Activated gamma-delta T cell treated with Interleukin-2 at 50 U/mL for 16 hours (primary cell): ENCODE results near the gene MORN4.
"Not testable (repeated sequence)": the region's sequence is repeated elsewhere in the genome, so short reads cannot be mapped to it uniquely, and the experiment has no call there.

Experiments used
- DNase-seq: peaks from one replicate; pipeline ENCODE4 v3.0.0-alpha.2; 2020

The MORN4 gene

DNA sequence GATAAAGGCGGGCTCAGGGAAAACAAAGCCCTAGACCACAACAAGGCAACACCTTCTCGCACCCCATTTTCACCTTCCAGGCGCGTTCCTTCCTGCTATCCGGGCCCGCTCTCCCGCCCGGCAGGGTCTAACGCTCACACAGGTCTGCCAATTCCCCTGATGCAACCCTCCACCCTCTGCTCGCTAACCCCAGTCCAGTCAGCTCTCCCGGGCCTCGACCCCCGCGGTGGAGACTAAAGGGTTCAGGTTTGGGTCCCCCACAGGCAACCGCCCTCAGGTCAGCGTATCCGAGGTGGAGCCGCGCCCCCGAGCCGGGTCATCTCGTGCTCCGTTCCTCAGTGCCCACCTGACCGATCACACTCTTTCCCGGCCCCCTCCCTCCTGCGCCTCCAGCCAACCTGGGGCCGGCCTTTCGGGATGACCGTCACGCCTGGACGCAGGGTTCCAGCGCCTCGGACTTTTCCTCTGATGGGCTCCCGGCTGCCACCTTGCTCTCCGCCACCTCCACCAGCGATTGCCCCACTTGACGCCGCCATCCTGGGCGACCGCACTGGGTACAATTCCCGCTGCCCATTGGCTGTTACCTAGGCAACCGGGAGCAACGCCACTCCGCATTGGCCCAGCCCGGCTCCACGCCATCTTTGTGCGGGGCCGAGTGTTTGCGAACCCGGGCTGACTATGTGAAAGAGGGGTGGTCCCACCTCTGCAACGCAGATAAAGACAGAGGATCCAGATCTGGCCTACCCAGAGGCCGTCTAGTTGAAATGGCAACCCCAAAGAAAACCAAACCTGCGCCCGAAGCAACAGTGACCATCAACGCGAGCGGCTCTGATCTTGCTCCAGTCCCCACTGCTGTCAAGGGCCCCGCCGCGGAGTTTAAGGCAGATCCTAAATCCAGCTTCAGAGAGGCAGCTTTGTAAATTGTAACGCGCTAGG is at the start of gene MORN4:
MORN4 (minus strand) TSS at position 552 of the 936 bp plus-strand sequence. CDS start 13,847 bp downstream, outside the sequence.
- DNase-seq, result peak; percentile 91

GRCh38 chr10:97682042-97682441 is 48.7 kb upstream of the MORN4 start:
- DNase-seq, result no peak

DNA sequence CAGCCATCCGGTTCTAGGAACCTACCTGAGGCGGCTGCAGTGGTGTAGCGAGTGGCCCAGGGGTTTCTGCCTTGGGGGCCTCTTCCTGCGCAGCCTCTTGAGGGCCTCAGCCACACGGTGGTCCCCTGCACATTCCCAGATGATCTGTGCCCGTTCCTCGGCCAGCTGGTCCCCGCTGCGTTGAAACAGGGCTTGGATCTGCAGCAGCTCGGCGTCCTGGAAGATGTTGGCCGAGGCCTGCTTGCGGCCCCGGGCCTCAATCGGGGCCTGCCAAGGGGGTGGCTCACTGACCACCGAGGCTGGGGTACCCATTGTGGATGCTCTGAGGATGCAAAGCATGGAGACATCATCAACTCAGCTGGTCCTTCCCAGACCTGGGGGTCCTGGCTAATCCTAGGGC is 46.3 kb upstream of the MORN4 start:
- DNase-seq, result no peak

DNA sequence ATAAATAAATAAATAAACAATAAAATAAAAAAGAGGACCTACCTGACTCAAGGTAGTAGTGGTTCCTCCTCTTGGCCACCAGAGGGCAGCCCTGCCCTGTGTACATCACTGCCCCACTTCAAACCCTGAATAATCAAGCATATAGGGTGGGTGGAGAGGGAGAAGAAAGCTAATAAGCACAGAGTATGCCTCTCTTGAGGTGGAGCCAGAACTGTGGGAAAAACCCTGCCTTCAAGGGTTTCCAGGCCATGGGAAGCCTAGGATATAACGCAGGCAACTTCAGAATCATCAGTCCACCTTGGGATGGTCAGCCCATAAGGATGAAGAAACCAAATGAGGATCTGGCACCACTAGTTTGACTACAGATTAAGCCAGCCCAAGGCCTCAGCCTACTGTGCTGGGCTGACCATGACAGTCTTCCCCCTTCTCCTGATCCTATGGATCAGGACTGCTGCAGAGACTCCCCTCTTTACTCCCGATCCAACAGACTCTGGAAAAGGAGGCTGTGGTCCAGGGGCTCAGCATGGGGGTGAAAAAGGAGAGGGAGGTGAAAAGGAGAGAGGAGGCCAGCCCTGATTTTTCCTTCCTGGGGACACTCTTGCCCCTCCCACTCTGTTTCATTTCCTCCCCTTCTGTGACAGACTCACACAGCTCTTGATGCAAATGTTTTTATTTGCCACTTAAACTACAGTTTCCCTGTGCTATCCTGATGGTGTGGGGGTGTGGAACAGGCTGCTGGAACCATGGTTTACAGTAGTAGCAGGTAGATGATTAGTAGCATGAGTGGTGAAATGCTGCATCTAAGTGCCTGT is 43.7 kb upstream of the MORN4 start:
- peak; percentile 46 for DNase-seq

DNA sequence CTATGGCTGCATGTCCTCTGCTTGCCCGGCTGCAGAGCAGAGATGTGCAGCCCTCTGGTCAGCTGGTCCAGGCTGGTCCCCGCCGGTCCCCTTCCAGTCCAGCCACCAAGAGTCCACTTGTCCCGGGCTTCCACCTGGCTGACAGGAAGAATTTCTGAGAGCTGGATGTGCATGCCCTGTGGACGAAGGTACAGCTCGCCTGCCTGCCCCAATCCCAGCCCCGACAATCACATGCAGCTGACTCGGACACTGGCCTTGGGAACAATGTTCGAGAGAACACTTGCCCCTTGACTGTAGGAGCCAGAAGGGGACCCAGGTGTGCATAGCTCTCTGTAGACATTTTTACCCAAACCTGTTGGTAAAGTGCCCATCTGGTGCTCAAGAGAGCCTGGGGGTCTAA is 41.9 kb upstream of the MORN4 start:
- no peak for DNase-seq

GRCh38 chr10:97673736-97674525 is 40.6 kb upstream of the MORN4 start:
- DNase-seq, result no peak

- no peak for DNase-seq
Measured at GRCh38 chr10:97669571-97669970, 36.3 kb upstream of the MORN4 start.

GRCh38 chr10:97667463-97667862 is 34.2 kb upstream of the MORN4 start:
- no peak for DNase-seq

DNA sequence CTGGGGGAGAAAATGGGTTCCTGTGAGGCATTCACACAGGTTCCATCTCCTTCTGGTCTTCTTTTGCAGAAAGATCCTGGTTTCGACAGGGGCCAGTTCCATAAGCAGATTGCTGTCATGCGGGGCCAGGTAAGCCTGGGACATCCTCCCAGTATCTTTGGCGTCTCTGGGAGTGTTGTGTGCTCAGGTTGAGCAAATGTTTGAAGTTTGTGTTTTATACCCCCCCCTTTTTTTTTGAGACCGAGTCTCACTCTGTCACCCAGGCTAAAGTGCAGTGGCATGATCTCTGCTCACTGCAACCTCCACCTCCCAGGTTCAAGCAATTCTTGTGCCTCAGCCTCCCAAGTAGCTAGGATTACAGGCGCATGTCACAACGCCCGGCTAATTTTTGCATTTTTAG is 33.7 kb upstream of the MORN4 start:
- DNase-seq, result no peak

- DNase-seq, result no peak
Measured at GRCh38 chr10:97664282-97664850, 31.1 kb upstream of the MORN4 start.

DNA sequence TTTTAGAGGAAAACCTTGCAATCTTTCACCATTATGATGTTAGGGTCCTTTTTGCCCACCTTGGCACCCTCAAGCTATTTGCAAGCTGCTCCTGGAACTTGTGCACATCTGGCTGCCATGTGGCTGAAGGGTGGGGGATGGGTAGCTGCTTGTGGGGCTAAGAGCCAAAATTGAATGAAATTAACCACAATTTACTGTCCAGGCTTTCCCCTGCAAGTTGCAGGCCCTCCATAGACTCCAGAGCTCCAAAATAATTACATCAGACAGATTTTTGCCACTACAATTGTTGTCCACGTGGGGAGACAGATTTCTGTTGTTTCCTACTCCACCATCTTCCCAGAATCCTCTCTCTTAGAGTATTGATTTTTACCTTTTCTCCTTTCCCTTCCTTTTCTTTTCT is 26.3 kb upstream of the MORN4 start:
- DNase-seq, result no peak

GRCh38 chr10:97656777-97657176 is 23.5 kb upstream of the MORN4 start:
- DNase-seq, result no peak

DNA sequence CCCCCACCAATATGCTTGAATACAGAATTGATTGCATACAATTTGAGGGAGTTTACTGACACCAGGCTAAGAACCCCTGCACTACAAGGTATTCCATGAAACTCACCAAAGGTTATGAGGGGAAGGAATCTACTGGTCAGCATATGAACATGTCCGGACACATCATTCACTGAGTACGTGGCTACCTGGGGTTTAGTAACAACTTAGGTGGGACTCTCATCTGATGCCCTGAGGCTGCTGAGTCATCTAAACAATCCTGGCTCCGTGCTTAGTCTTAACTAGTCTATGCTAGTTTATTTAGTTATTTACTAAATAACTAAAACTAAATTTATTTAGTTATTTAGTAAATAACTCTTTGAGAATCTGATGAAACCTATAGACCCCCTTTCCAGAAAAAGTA is 18.5 kb upstream of the MORN4 start:
- DNase-seq, result no peak

- no peak for DNase-seq
Measured at GRCh38 chr10:97650726-97651125, 17.4 kb upstream of the MORN4 start.

GRCh38 chr10:97649405-97649750 is 16.1 kb upstream of the MORN4 start:
- not testable (repeated sequence) for DNase-seq

GRCh38 chr10:97648562-97649404 is 15.5 kb upstream of the MORN4 start:
- DNase-seq, result peak; percentile 36

- no peak for DNase-seq
Measured at GRCh38 chr10:97647556-97647955, 14.3 kb upstream of the MORN4 start.

- DNase-seq, result no peak
Measured at GRCh38 chr10:97644936-97645335, 11.6 kb upstream of the MORN4 start.

DNA sequence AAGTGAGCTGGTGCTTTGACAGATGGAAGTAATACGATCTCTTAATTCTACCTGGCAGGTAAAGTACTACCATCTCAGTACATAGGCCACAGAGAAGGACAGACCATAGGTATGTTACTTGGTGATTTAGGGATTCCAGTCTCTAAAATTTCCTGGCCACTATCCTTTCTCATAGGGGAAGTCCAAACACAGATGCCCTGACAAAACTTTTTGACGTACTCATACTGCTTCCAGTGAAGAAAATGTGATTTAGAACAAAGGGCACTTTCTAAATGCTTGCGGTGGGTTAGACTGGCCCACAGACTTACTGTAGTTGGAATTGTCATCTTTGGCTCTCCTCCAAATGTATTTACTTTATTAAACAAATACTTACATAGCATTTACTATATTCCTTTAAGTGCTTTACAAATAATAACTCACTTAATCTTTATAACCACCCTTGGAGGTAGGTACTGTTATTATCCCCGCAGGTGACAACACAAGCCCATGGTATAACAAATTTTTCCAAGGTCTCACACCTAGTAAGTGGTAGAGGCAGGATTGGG is 10.2 kb upstream of the MORN4 start:
- no peak for DNase-seq

DNA sequence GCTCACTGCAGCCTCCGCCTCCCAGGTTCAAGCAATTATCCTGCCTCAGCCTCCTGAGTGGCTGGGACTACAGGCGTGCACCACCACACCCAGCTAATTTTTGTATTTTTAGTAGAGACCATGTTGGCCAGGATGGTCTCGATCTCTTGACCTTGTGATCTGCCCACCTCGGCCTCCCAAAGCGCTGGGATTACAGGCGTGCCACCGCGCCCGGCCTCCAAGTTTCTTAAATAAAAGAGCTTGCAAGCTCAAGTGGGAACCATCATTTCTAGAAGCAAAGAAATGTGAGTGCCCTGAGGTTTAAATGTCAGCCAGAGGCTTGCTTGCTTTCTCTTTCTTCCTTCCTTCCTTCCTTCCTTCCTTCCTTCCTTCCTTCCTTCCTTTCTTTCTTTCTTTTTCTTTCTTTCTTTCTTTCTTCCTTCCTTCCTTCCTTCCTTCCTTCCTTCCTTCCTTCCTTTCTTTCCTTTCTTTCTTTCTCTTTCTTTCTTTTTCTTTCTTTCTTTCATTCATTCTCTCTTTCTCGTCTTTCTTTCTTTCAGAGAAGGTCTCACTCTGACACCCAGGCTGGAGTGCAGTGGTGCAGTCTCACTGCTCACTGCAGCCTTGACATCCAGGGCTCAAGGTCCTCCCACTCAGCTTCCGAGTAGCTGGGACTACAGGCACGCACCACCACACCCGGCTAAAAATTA is 9.3 kb upstream of the MORN4 start:
- not testable (repeated sequence) for DNase-seq
